ENCODE data around the gene HSBP1L1. TPM values are rescaled to one million over a fixed set of nuclear protein-coding genes. Genes with fewer than 3 reads are reported as not detected.

The HSBP1L1 gene
- total and polyA plus RNA-seq, 2 of the 13 experiments (the other 11 are each of a cell fraction or from before 2014, with no cell fraction given), result 22.6 to 45.1 TPM

GRCh38 chr18:79936641-79937040 is 27.8 kb upstream of the HSBP1L1 start (continued):
- TF ChIP-seq NFAT5 (CRISPR knock-in tag; IDR thresholded peaks at IDR 0.05) (no peak), GABPA (IDR thresholded peaks at IDR 0.05; ENCODE audit: low read depth, low read length) (no peak), GABPA (CRISPR knock-in tag; IDR thresholded peaks at IDR 0.05; ENCODE audit: low read depth) (no peak), HCFC1 (IDR thresholded peaks at IDR 0.05; ENCODE audit: low read depth, low read length) (no peak), PHF21A (CRISPR knock-in tag; IDR thresholded peaks at IDR 0.05) (0 out of 2 replicates have a peak, but pooled peaks have one; percentile 38), ZBTB34 (CRISPR knock-in tag; IDR thresholded peaks at IDR 0.05) (no peak), REXO4 (CRISPR knock-in tag; IDR thresholded peaks at IDR 0.05; ENCODE audit: borderline replicate concordance) (no peak), BCL6 (CRISPR knock-in tag; IDR thresholded peaks at IDR 0.05) (peak; percentile 44), MIER2 (CRISPR knock-in tag; IDR thresholded peaks at IDR 0.05) (no peak), TERF1 (CRISPR knock-in tag; IDR thresholded peaks at IDR 0.05) (no peak), NFIB (CRISPR knock-in tag; IDR thresholded peaks at IDR 0.05; ENCODE audit: borderline replicate concordance) (no peak), ZUFSP (CRISPR knock-in tag; IDR thresholded peaks at IDR 0.05; ENCODE audit: borderline replicate concordance) (no peak), E2F1 (CRISPR knock-in tag; IDR thresholded peaks at IDR 0.05) (no peak), ZNF333 (CRISPR knock-in tag; IDR thresholded peaks at IDR 0.05; ENCODE audit: borderline replicate concordance) (no peak), EZH2 (conservative IDR thresholded peaks at IDR 0.05; ENCODE audit: low read depth, low read length) (no peak), SMYD3 (CRISPR knock-in tag; IDR thresholded peaks at IDR 0.05) (no peak), MYPOP (CRISPR knock-in tag; IDR thresholded peaks at IDR 0.05) (no peak), ELF3 (CRISPR knock-in tag; IDR thresholded peaks at IDR 0.05) (peak; percentile 87), ZNF879 (CRISPR knock-in tag; IDR thresholded peaks at IDR 0.05) (no peak)

All from HepG2 (cell line).